ENCODE measurements around the gene IGSF23.
"Not testable (repeated sequence)": the region's sequence is repeated elsewhere in the genome, so short reads cannot be mapped to it uniquely, and the experiment has no call there.

Gene IGSF23

DNA sequence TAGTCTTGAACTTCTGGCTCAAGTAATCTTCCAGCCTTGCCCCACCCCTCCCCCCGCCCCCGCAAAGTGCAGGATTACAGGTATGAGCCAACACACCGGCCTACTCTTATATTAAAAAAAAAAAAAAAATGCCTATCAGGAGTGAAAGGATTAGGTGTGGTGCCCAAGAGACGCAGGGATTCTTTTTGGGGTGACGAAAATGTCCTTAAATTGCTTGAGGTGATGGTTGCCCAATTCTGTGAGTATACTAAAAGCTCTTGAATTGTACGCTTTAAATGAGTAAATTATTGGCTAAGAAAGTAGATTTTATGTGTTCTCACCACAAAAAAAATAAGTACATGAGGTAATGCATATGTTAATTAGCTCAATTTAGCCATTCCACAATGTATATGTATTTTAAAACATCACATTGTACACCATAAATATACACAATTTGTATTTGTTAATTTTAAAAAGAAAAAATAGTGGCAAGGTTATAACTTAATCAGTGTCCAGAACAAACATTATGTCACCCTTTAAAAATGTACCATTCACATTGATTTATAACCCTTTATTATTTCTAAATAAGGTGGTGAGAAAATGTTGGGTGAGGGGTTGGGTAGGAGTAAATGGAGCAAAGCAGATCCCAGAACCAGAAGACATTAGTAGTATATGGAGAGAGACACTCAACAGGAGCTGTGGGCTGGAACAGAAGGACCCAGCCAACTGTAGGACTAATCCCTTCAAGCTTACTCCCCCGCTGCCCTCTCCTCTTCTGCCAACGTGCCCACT lies 3.9 kb downstream of the IGSF23 start:
- H3K9me3 Mint-ChIP-seq = no peaks in the 10 kb centered on the region
- no peaks in the 10 kb centered on the region for H3K27me3 Mint-ChIP-seq
- no peak overlapping the region for H3K27ac Mint-ChIP-seq
- H3K4me1 Mint-ChIP-seq (ENCODE audit: low read depth) = no peaks in the 10 kb centered on the region
- no peaks in the 10 kb centered on the region for H3K36me3 Mint-ChIP-seq (ENCODE audit: low read depth)
- no peak overlapping the region for H3K4me3 Mint-ChIP-seq

DNA sequence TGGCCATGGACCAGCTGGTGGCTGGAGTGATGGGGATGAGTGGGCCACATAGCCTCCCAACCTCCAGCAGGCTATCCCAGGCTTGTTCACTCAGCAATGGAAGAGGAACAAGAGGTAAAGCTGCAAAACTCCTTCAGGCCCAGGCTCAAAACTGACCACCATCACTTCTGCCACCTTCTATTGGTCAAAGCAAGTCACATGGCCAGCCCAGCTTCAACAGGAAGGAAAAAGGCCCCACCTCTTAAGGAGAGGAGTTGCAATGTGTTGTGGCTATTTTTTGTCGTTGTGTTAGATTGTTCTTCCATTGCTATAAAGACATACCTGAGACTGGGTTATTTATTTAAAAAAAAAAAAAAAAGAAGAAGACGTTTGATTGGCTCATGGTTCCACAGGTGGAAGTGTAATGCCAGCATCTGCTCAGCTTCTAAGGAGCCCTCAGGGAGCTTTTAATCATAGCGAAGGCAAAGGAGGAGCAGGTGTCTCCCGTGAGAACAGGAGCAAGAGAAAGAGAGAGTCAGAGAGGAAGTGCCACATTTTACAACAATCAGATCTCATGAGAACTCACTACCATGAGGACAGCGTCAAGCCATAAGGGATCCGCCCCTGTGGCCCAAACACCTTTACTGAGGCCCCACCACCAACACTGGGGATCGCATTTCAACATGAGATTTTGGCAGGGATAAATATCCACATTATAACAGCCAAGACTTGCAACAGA lies 5.4 kb downstream of the IGSF23 start:
- H3K9me3 Mint-ChIP-seq = no peaks in the 10 kb centered on the region
- no peaks in the 10 kb centered on the region for H3K36me3 Mint-ChIP-seq (ENCODE audit: low read depth)
- no peak overlapping the region for H3K4me3 Mint-ChIP-seq
- H3K4me1 Mint-ChIP-seq (ENCODE audit: low read depth) = no peaks in the 10 kb centered on the region
- no peak overlapping the region for H3K27ac Mint-ChIP-seq
- H3K27me3 Mint-ChIP-seq = no peaks in the 10 kb centered on the region

DNA sequence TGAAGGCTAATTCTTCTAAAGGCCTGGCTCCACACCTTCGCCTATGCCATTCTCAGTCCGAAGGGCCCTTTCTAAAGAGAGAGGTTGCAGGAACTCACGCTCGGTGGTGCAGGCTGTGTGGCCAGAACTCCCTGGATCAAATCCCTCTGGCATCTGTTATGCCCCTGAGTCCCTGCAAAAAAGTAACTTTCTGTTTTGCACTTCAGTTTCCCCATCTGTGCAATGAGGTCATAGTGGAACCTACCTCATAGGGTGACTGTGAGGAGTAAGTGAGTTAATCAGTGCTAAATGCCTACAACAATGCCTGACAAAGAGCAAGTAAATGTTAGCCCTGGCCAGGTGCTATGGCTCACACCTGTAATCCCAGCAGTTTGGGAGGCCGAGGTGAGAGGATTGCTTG lies 7.3 kb downstream of the IGSF23 start:
- Mint-ChIP-seq H3K4me1 (ENCODE audit: low read depth) (no peaks in the 10 kb centered on the region), H3K27ac (no peak overlapping the region), H3K9me3 (no peaks in the 10 kb centered on the region), H3K36me3 (ENCODE audit: low read depth) (no peaks in the 10 kb centered on the region), H3K27me3 (no peaks in the 10 kb centered on the region), H3K4me3 (no peak overlapping the region)

DNA sequence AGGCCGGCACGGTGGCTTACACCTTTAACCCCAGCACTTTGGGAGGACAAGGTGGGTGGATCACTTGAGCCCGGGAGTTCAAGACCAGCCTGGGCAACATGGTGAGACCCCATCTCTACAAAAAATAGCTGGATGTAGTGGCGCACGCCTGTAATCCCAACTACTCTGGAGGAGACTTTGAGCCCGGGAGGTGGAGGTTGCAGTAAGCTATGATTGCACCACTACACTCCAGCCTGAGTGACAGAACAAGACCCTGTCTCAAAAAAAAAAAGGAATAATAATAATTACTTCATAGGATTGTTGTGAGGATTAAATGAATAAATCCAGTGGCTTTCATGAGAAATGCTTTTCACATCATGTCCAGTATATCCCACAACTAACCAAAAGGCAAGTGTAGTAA lies 8.0 kb downstream of the IGSF23 start:
- H3K36me3 Mint-ChIP-seq (ENCODE audit: low read depth) = no peaks in the 10 kb centered on the region
- no peaks in the 10 kb centered on the region for H3K9me3 Mint-ChIP-seq
- H3K27me3 Mint-ChIP-seq = no peaks in the 10 kb centered on the region
- no peak overlapping the region for H3K4me3 Mint-ChIP-seq
- no peaks in the 10 kb centered on the region for H3K4me1 Mint-ChIP-seq (ENCODE audit: low read depth)
- H3K27ac Mint-ChIP-seq = no peak overlapping the region

DNA sequence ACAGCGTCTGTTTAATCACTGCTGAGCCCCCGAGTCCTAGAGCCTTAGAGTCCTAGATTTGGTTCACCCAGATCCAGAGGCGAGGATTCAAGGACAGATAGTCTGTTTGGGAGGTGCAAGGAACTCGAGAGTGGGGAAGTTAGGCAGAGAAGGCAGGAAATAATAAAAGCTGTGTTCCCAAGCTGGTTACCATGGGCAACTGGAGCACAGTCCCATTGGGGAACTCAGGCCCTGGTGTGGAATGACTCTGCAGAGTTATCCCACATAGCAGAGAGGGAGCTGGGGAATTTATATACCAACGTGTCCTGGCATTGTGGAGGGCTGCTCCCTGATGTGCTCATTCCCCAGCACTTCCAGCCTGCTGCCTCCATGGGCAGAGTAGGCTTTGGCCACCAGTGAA lies 9.7 kb downstream of the IGSF23 start:
- no peak overlapping the region for H3K27ac Mint-ChIP-seq

DNA sequence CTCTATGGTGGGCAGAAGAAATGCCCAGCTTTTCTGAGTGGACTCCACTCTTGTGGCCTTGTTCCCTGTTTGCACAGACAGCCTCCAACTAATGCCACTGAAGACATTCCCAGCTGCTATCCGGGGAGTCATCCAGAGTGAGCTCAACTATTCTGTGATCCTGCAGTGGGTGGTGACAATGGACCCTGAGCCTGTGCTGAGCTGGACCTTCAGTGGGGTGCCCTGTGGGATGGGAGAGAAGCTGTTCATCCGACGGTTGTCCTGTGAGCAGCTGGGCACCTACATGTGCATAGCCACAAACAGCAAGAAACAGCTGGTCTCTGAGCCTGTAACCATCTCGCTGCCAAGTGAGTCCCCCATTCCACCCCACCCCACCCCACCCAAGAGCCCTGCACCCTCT lies 10.3 kb downstream of the IGSF23 start:
- no peaks in the 10 kb centered on the region for H3K9me3 Mint-ChIP-seq
- H3K36me3 Mint-ChIP-seq (ENCODE audit: low read depth) = no peaks in the 10 kb centered on the region
- H3K4me3 Mint-ChIP-seq = no peak overlapping the region
- no peak overlapping the region for H3K27ac Mint-ChIP-seq
- H3K27me3 Mint-ChIP-seq = peaks cover 6% of the 10 kb centered on the region
- no peaks in the 10 kb centered on the region for H3K4me1 Mint-ChIP-seq (ENCODE audit: low read depth)

More for the DNA sequence above, 9.7 kb downstream of the IGSF23 start:
- Mint-ChIP-seq H3K4me3 (no peak overlapping the region), H3K36me3 (ENCODE audit: low read depth) (no peaks in the 10 kb centered on the region), H3K9me3 (no peaks in the 10 kb centered on the region), H3K4me1 (ENCODE audit: low read depth) (no peaks in the 10 kb centered on the region), H3K27me3 (peaks cover 5% of the 10 kb centered on the region)

DNA sequence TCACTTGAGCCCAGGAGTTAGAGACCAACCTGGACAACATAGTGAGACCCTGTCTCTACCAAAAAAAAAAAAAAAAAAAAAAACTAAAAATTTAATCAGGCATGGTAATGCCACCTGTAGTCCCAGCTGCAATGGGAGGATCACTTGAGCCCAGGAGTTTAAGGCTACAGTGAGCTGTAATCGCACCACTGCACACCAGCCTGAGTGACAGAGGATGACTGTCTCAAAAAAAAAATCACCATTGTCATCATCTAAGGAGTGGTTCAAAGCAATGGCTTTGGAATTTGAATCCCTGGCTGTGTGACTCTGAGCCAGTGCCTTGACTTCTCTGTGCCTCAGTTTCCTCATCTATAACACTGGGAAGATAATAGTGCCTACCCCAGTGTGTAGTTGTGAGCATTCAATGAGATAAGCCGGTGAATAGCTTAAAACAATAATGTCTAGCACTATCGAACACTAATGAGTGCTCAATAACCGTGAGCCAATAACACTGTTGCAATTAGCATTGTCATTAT lies 11.5 kb downstream of the IGSF23 start:
- Mint-ChIP-seq H3K36me3 (ENCODE audit: low read depth) (no peaks in the 10 kb centered on the region), H3K4me3 (no peak overlapping the region), H3K27me3 (peaks cover 10% of the 10 kb centered on the region), H3K4me1 (ENCODE audit: low read depth) (no peaks in the 10 kb centered on the region), H3K9me3 (no peaks in the 10 kb centered on the region), H3K27ac (no peak overlapping the region)

DNA sequence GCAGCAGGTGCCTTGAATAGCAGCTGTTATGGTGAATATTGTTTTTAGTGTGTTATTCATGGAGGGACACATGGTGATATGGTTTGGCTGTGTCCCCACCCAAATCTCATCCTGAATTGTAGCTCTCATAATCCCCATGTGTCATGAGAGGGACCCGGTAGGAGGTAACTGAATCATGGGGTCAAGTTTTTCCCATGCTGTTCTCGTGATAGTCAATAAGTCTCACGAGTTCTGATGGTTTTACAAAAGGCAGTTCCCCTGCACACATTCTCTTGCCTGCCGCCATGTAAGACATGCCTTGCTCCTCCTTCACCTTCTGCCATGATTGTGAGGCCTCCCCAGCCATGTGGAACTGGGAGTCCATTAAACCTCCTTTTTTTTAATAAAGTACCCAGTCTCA lies 12.3 kb downstream of the IGSF23 start:
- not testable (repeated sequence) for H3K4me3 Mint-ChIP-seq; H3K4me1 Mint-ChIP-seq (ENCODE audit: low read depth); H3K36me3 Mint-ChIP-seq (ENCODE audit: low read depth); H3K27ac Mint-ChIP-seq; H3K27me3 Mint-ChIP-seq; H3K9me3 Mint-ChIP-seq

DNA sequence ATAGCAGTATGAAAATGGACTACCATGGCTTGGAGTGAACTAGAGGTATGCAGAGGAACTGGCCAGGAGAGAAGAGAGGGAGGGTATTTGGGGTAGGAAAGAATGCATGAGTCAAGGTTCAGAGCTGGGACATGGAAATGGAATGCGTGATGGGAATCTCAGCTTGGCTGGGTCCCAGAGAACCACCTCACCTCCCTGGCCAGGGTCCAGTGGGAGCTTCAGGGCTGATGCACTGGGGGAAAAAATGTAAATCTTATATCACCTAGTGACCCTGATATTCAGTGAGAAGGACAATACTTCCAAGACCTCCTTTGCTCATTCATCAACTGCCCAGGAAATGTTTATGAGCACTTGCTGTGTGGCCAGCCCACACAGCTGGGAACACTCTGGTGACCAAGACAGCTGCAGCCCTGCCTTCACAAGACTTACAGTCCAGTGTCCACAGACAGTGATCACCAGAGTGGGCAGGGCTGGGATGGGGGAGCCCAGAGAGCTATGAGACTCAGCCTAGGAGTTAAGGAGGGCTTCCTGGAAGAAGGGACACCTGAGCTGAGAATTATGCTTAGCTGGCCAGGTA lies 12.8 kb downstream of the IGSF23 start:
- H3K27ac Mint-ChIP-seq = no peak overlapping the region
- no peaks in the 10 kb centered on the region for H3K9me3 Mint-ChIP-seq
- H3K4me3 Mint-ChIP-seq = no peak overlapping the region
- no peaks in the 10 kb centered on the region for H3K4me1 Mint-ChIP-seq (ENCODE audit: low read depth)
- H3K36me3 Mint-ChIP-seq (ENCODE audit: low read depth) = no peaks in the 10 kb centered on the region
- peaks cover 10% of the 10 kb centered on the region for H3K27me3 Mint-ChIP-seq

DNA sequence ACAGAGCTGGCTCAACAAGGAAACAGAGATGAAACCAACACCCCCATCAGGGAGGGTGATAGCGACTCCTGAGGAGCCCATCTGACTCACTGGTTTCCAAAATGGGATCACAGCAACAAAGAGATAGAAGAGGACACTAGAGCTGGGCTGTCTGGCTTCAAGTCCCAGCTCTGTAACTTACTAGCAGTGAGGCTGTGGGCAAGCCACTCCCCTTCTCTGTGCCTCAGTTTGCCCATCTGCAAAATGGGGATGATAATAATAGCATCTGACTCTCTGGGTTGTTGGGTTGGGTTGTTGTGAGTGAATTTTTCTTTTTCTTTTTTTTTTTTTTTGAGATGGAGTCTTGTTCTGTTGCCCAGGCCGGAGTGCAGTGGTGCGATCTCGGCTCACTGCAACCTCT lies 14.3 kb downstream of the IGSF23 start:
- Mint-ChIP-seq H3K4me3 (no peak overlapping the region), H3K9me3 (no peaks in the 10 kb centered on the region), H3K27ac (no peak overlapping the region), H3K27me3 (peaks cover 15% of the 10 kb centered on the region), H3K4me1 (ENCODE audit: low read depth) (peaks cover 5% of the 10 kb centered on the region), H3K36me3 (ENCODE audit: low read depth) (no peaks in the 10 kb centered on the region)

DNA sequence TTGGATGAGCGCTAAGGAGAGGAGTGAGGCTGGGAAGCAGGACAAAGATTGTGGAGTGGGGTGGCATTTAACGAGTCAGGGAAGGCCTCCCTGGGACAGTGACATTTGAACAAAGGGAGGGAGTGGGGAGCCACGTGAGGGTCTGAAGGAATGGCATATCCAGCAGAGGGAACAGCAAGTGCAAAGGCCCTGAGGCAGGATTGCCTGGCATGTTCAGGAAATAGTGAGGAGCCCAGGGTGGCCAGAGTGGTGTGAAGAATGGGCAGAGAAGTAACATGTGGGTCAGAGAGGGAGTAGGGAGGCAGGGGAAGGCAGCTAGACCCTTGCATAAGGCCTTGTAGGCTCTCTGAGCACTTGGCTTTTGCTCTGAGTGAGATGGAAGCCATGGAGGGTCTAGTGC lies 15.4 kb downstream of the IGSF23 start:
- no peaks in the 10 kb centered on the region for H3K36me3 Mint-ChIP-seq (ENCODE audit: low read depth)
- no peaks in the 10 kb centered on the region for H3K9me3 Mint-ChIP-seq
- peaks cover 5% of the 10 kb centered on the region for H3K4me1 Mint-ChIP-seq (ENCODE audit: low read depth)
- peaks cover 20% of the 10 kb centered on the region for H3K27me3 Mint-ChIP-seq
- H3K4me3 Mint-ChIP-seq = no peak overlapping the region
- no peak overlapping the region for H3K27ac Mint-ChIP-seq

DNA sequence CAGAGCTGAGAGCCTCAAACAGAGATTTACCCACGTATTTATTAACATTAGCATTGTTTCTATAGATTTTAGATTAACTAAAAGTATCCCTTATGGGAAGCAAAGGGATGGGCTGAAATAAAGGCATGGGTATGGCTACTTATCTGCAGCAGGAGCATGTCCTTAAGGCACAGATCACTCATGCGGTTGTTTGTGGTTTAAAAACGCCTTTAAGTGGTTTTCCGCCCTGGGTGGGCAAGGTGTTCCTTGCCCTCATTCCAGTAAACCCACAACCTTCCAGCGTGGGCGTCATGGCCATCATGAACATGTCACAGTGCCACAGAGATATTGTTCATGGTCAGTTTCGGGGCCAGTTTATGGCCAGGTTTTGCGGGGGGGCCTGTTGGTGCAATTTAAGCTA lies 18.2 kb downstream of the IGSF23 start:
- H3K27me3 Mint-ChIP-seq = peaks cover 39% of the 10 kb centered on the region
- not testable (repeated sequence) for H3K4me1 Mint-ChIP-seq (ENCODE audit: low read depth); H3K4me3 Mint-ChIP-seq; H3K9me3 Mint-ChIP-seq; H3K27ac Mint-ChIP-seq; H3K36me3 Mint-ChIP-seq (ENCODE audit: low read depth)

DNA sequence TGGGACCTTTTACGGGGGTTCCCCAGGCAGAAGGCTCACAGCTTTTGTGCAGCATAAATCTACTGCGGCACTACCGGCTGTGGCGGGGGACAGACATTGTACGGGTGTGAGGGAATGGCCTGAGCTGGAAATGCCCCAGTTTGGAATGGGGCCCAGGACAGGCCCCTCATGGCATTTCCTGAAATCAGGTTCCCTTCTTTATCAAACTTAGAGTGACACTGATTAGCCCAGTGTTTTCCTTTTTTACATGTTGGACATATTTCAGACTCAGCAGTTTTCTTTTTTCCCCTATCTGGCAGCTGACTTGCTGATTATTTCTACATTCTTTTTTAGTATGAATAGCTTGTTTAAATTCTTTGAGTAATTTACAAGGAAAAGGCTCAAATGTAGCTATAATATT lies 20.7 kb downstream of the IGSF23 start:
- H3K27me3 Mint-ChIP-seq = peaks cover 31% of the 10 kb centered on the region
- H3K4me3 Mint-ChIP-seq; H3K9me3 Mint-ChIP-seq; H3K27ac Mint-ChIP-seq; H3K4me1 Mint-ChIP-seq (ENCODE audit: low read depth); H3K36me3 Mint-ChIP-seq (ENCODE audit: low read depth): not testable (repeated sequence)

DNA sequence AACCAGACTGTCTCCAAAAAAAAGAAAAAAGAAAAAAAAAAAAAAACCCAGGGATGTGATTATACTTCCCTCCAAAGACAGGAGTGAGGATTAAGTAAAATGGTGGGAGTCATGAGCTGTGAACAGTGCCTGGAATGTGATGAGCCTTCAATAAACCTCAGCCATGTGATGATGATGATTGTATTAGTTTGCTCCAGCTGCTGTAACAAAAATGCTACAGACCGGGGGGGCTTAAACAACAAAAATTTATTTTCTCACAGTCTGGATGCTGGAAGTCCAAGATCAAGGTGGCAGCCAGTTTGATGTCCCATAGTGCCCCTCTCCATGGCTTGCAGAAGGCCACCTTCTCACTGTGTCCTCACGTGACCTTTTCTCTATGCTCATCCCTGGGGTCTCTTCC lies 21.4 kb downstream of the IGSF23 start:
- Mint-ChIP-seq H3K27ac (no peak overlapping the region), H3K36me3 (ENCODE audit: low read depth) (no peaks in the 10 kb centered on the region), H3K4me3 (no peak overlapping the region), H3K4me1 (ENCODE audit: low read depth) (peaks cover 5% of the 10 kb centered on the region), H3K27me3 (peaks cover 31% of the 10 kb centered on the region), H3K9me3 (no peaks in the 10 kb centered on the region)

DNA sequence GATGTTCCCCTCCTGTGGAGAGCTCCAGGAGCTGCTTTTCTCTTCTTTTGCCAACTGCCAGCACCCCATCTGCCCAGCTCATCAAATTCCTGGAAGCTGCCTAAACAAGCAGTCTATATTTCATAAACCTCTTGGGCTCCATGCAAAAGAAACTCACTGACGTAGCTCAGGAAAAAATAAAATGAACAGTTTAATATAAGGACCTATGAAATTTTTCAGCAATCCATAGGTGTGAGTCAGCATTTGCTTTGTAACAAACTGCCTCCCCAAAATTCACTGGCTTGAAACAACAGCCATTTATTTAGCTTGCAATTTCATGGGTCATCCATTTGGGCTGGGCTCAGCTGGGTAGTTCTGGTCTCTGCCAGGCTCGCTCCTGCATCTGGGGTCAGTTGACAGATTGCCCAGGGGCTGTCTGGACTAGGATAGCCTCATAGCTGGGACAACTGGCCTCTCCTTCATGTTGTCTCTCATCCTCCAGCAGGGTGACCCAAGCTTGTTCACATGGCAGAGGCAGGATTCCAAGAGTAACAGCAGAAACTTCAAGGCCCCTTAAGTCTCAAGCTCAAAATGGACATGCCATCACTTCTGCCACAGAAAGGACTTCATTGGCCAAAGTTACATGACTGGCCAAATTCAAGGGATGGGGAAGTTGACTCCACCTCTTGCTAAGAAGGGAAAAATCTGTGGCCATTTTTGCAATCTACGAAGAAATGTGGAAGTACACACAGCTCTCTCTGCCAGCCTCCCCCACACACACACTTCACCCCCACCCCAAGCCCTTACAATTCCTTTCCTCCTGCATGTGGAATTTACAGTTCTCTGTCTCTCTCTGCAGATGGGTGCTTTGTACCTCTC lies 22.4 kb downstream of the IGSF23 start:
- H3K4me1 Mint-ChIP-seq (ENCODE audit: low read depth) = peaks cover 5% of the 10 kb centered on the region
- no peak overlapping the region for H3K27ac Mint-ChIP-seq
- H3K4me3 Mint-ChIP-seq = no peak overlapping the region
- no peaks in the 10 kb centered on the region for H3K36me3 Mint-ChIP-seq (ENCODE audit: low read depth)
- H3K27me3 Mint-ChIP-seq = peaks cover 31% of the 10 kb centered on the region
- no peaks in the 10 kb centered on the region for H3K9me3 Mint-ChIP-seq

Data from stimulated activated naive CD8-positive, alpha-beta T cell treated with anti-CD3 and anti-CD28 coated beads, Interleukin-15, Interleukin-2, amounts not matched to agents 100 ng/mL and 50 ng/mL, for 24 hours (primary cell).